Upper lobe of left lung (tissue), 4 donors: ENCODE data around the gene CDKL4.

Experiments
- CTCF ChIP-seq, 6 experiments: fragments of 450-650 bp in 4 of 6; fragments of 200-600 bp in 2 of 6; sonication (generic) in 2 of 6; IDR thresholded peaks; one replicate each; pipeline ENCODE4 v1.5.1; 2016 to 2019; ENCODE audit warnings: antibody characterized with exemption in 6 of 6
- EP300 ChIP-seq, 4 donors: sonication (generic); formaldehyde crosslinking; IDR thresholded peaks; one replicate each; pipeline ENCODE4 v1.5.1; 2017; ENCODE audit warnings: antibody characterized with exemption in 4 of 4, control low read depth in 2 of 4

- TF ChIP-seq CTCF (IDR thresholded peaks at IDR 0.05) = no peak
- TF ChIP-seq EP300 (IDR thresholded peaks at IDR 0.05) = no peak
Observed at GRCh38 chr2:39275016-39275415, 31.2 kb upstream of the CDKL4 start.
